ENCODE data around the gene CLIC5.

The CLIC5 gene

GRCh38 chr6:45838451-45838850 lies 177.2 kb downstream of the CLIC5 start:
- DNase-seq, result no peak

DNA sequence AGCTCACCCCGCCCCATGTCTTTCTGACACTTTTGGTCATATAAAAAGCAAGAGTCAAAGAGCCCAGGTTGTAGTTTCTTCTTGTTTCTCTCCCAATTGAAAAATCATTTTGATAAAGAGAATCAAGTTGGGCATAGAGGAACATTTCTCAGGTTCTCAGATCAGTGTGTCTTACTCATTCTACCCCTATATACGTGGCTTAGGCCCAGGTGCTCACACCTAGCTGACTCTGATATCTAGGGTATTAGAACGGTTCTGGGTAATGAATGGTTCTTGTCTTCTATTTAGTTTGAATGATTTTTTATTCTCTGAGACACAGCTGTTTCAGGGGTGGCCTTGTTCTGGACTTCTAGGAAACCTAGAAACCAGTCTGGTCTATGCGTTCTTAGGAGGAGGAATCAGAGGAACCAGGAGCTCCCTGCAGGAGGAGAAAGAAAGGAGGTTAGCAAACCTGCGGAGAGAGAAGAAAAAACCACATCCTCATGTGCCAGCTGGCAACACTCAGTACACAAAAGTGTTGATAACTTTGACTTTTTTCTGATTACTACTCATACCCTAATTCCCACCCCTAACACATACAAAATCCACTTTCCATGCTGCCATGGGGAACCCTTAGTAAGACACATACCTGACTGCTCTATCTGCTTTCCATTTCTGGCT lies 178.0 kb downstream of the CLIC5 start:
- no peak for DNase-seq

DNA sequence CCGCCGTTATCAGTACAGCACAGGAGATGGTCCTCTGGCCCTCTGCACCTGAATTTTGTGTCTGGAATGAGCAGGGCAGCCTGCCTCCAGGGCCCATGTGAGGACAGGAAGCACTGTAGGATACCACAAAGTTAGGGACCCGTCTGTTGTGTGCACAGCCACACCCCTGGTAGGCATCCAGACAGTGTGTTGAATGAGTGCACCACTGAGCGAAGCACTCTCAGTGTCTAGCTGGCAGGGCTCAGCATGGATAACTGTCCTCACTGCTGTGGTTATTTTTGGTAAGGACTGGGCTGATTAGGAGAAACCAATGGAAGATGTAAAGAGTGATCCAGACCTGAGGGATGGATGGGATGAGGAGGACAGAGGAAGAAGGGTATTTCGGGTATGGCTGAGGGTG lies 178.7 kb downstream of the CLIC5 start:
- no peak for DNase-seq

DNA sequence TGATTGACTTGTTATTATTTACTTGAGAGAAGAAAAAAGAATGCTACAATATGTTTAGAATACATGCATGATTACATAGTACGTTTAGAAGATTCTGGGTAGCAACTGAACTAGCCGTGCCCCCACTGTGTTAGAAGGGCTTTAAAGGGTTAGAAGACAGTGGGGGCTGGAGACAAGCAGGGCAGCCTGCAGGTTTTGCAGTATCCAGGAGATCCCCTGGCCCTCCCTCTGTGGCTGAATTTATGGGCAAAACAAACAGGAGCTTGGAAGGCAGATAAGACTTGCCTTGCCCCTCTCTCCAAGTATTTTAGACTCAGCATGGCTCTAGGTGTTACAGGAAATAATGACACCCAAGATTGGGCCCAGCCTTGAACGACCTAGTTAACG lies 179.2 kb downstream of the CLIC5 start:
- no peak for DNase-seq

- DNase-seq, result no peak
Measured at GRCh38 chr6:45835721-45836437, 179.8 kb downstream of the CLIC5 start.

DNA sequence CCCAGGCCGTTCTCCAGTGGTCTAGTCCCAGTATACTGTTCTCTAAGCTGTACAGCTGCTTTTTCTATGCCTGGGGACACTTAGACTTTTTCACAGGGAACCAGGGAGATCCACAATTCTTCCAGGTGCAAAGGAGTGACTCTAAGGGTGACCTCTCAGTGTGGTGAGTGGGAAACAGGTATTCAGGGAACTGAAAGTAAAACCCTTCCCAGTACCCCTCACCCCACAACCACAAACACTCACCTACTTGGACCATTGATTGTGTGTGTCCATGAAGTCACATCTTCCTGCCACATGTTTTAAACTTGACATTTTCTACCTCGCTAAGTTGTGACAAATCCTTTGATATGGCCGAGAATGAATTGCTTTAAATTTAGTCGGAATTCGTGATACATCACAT lies 183.6 kb downstream of the CLIC5 start:
- no peak for DNase-seq
